GM23338 (cell line): Measurements from ENCODE around the gene GAK. TPM values are rescaled to one million over a fixed set of nuclear protein-coding genes. Genes with fewer than 3 reads are reported as not detected.

Source experiments
- ATAC-seq: fragments of 200-7000 bp; cut with Tn5 transposase; 3 replicates; pipeline ENCODE4 v1.9.1; 2020
- DNase-seq: peaks from one replicate; pipeline ENCODE4 v3.0.0-alpha.2; 2015; ENCODE audit warnings: low spot score
- H2AFZ ChIP-seq: fragments of 200-600 bp; sonication (generic); 2 replicates; pipeline ENCODE4 v1.8.0; 2016; ENCODE audit warnings: antibody characterized with exemption, mild to moderate bottlenecking, moderate library complexity
- H3F3A ChIP-seq: fragments of 200-600 bp; sonication (generic); replicated peaks from 2 replicates; pipeline ENCODE4 v1.8.0; 2017; ENCODE audit warnings: antibody characterized with exemption, mixed run types, low read depth
- H3K27ac ChIP-seq: fragments of 200-600 bp; sonication (generic); 2 replicates; pipeline ENCODE4 v1.6.1; 2016; ENCODE audit warnings: low read depth
- H3K27me3 ChIP-seq: fragments of 200-600 bp; sonication (generic); 2 replicates; pipeline ENCODE4 v1.8.0; 2016; ENCODE audit warnings: mild to moderate bottlenecking, mixed run types, moderate library complexity; ENCODE audit not compliant: insufficient read depth
- H3K36me3 ChIP-seq: fragments of 200-600 bp; sonication (generic); 2 replicates; pipeline ENCODE4 v1.8.0; 2016; ENCODE audit warnings: mild to moderate bottlenecking; ENCODE audit not compliant: insufficient read depth
- H3K4me1 ChIP-seq: fragments of 200-600 bp; sonication (generic); 2 replicates; pipeline ENCODE4 v1.8.0; 2016; ENCODE audit warnings: mild to moderate bottlenecking, moderate library complexity; ENCODE audit not compliant: insufficient read depth
- H3K4me2 ChIP-seq: fragments of 200-600 bp; sonication (generic); 2 replicates; pipeline ENCODE4 v1.7.1; 2017; ENCODE audit warnings: mixed run types
- H3K4me3 ChIP-seq: fragments of 200-600 bp; sonication (generic); 2 replicates; pipeline ENCODE4 v1.6.1; 2016; ENCODE audit warnings: mixed run types
- H3K79me2 ChIP-seq: fragments of 200-600 bp; sonication (generic); replicated peaks from 2 replicates; pipeline ENCODE4 v1.8.0; 2017; ENCODE audit warnings: mild to moderate bottlenecking; ENCODE audit not compliant: insufficient read depth
- H3K9me2 ChIP-seq: fragments of 200-600 bp; sonication (generic); 2 replicates; pipeline ENCODE4 v1.8.0; 2017; ENCODE audit not compliant: insufficient read depth
- H4K20me1 ChIP-seq: fragments of 200-600 bp; sonication (generic); replicated peaks from 2 replicates; pipeline ENCODE4 v1.8.0; 2017; ENCODE audit warnings: mild to moderate bottlenecking; ENCODE audit not compliant: insufficient read depth
- H3K27ac Mint-ChIP-seq: 2 replicates; pipeline ENCODE4 v1.8.0; 2020; ENCODE audit warnings: inconsistent platforms, mild to moderate bottlenecking, moderate library complexity, mixed read lengths
- H3K27me3 Mint-ChIP-seq: 3 replicates; pipeline ENCODE4 v1.8.0; 2022; ENCODE audit warnings: low read depth, mild to moderate bottlenecking, moderate library complexity, mixed read lengths, inconsistent platforms; ENCODE audit not compliant: insufficient read depth, poor library complexity
- H3K36me3 Mint-ChIP-seq: 3 replicates; pipeline ENCODE4 v1.8.0; 2021; ENCODE audit warnings: low read depth, mild to moderate bottlenecking, inconsistent platforms, moderate library complexity, mixed read lengths
- H3K4me1 Mint-ChIP-seq: 3 replicates; pipeline ENCODE4 v1.8.0; 2020; ENCODE audit warnings: mild to moderate bottlenecking, inconsistent platforms, mixed read lengths
- H3K4me3 Mint-ChIP-seq: 3 replicates; pipeline ENCODE4 v1.8.0; 2021; ENCODE audit warnings: moderate library complexity, mild to moderate bottlenecking, inconsistent platforms, mixed read lengths
- H3K9me3 Mint-ChIP-seq: 3 replicates; pipeline ENCODE4 v1.8.0; 2020; ENCODE audit warnings: moderate library complexity, mild to moderate bottlenecking, inconsistent platforms, mixed read lengths
- ETS1 ChIP-seq: IDR thresholded peaks from 2 replicates; pipeline ENCODE4 v1.6.1; 2016; ENCODE audit warnings: antibody characterized with exemption
- POLR2AphosphoS5 ChIP-seq: IDR thresholded peaks from 2 replicates; pipeline ENCODE4 v1.6.1; 2016; ENCODE audit warnings: antibody characterized with exemption, low read depth
- STAT1 ChIP-seq: IDR thresholded peaks from one replicate; pipeline ENCODE4 v1.6.1; 2016; ENCODE audit warnings: antibody characterized with exemption; ENCODE audit not compliant: unreplicated experiment
- ZNF114 ChIP-seq: fragments of 250-450 bp; sonication (Bioruptor Pico); IDR thresholded peaks from 2 replicates; pipeline ENCODE4 v1.5.0; 2020; ENCODE audit warnings: mild to moderate bottlenecking, moderate library complexity
- ZNF331 ChIP-seq: fragments of 250-450 bp; sonication (Bioruptor Pico); IDR thresholded peaks from 2 replicates; pipeline ENCODE4 v1.5.0; 2020; ENCODE audit warnings: low read depth, mild to moderate bottlenecking, moderate library complexity
- ZNF462 ChIP-seq: fragments of 250-450 bp; sonication (Bioruptor Pico); IDR thresholded peaks from 2 replicates; pipeline ENCODE4 v1.5.0; 2020; ENCODE audit warnings: mild to moderate bottlenecking, moderate library complexity
- polyA plus RNA-seq: library from polyadenylated mRNA; unstranded; fragments of >200 nt; fragmentation: Nextera tagmentation; extraction: Ambion mirVana; gene quantifications from 2 replicates; pipeline ENCODE4 v1.2.1, GENCODE V29; 2016
- total RNA-seq: library from RNA; depleted of rRNA; stranded (reverse); fragments of >200 nt; shearing (Covaris generic); gene quantifications from 2 replicates; pipeline ENCODE4 v1.2.3, GENCODE V29; 2014

The GAK gene
- total and polyA plus RNA-seq, 2 experiments from 2014 or later, result 48.5 to 124 TPM

- TF ChIP-seq ZNF462 (CRISPR knock-in tag) (no peak), ZNF331 (CRISPR knock-in tag) (no peak), STAT1 (no peak), POLR2AphosphoS5 (no peak), ZNF114 (CRISPR knock-in tag) (no peak)
These were observed 32.0 kb downstream of the GAK start (continued) for GRCh38 chr4:900073-900472.

- no peak overlapping the region for H3K4me3 ChIP-seq
- H3K4me2 ChIP-seq, result no peak overlapping the region
- no peaks in the 10 kb centered on the region; the same call in 1 of the 2 replicates for H4K20me1 ChIP-seq
- H3K4me1 Mint-ChIP-seq, result peaks cover 5% of the 10 kb centered on the region
- peaks cover 7% of the 10 kb centered on the region; the same call in 1 of the 2 replicates for H3K4me1 ChIP-seq
- DNase-seq (no peak), ATAC-seq (no peak)
- no peak overlapping the region for H3K27ac ChIP-seq
- H3K36me3 Mint-ChIP-seq, result peaks cover 4% of the 10 kb centered on the region; the same call in 2 of the 3 replicates
- no peaks in the 10 kb centered on the region for H3K9me2 ChIP-seq
- 0 out of 2 replicates have a peak, but pooled peaks cover 3% of the 10 kb centered on the region for H3F3A ChIP-seq
- H3K79me2 ChIP-seq, result 0 out of 2 replicates have a peak, but pooled peaks cover 6% of the 10 kb centered on the region
- no peak overlapping the region for H3K27ac Mint-ChIP-seq
- H3K9me3 Mint-ChIP-seq, result no peaks in the 10 kb centered on the region
- H2AFZ ChIP-seq, result no peak overlapping the region
- no peaks in the 10 kb centered on the region for H3K27me3 ChIP-seq
- peaks cover 13% of the 10 kb centered on the region for H3K27me3 Mint-ChIP-seq
- H3K36me3 ChIP-seq, result no peaks in the 10 kb centered on the region
- H3K4me3 Mint-ChIP-seq, result no peak overlapping the region
- no peak for TF ChIP-seq ZNF462 (CRISPR knock-in tag)
- TF ChIP-seq ETS1, result no peak
These were observed 32.6 kb downstream of the GAK start for GRCh38 chr4:899556-899906.
